ENCODE data around the gene PCDHA1. TPM values are rescaled to one million over a fixed set of nuclear protein-coding genes. Genes with fewer than 3 reads are reported as not detected.

PCDHA1 gene
- polyA plus RNA-seq, 4 donors: 0.05 to 0.12 (median 0.07) TPM; not detected in 1

DNA sequence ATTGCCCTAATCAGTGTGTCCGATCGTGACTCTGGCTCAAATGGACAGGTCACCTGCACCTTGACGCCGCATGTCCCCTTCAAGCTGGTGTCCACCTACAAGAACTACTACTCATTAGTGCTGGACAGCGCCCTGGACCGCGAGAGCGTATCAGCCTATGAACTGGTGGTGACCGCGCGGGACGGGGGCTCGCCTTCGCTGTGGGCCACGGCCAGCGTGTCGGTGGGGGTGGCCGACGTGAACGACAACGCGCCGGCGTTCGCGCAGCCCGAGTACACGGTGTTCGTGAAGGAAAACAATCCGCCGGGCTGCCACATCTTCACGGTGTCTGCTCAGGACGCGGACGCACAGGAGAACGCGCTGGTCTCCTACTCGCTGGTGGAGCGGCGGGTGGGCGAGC is 97.4 kb downstream of the PCDHA1 start:
- DNase-seq (ENCODE audit: low read depth in 4 of 4, low spot score in 2 of 4): no peak

DNA sequence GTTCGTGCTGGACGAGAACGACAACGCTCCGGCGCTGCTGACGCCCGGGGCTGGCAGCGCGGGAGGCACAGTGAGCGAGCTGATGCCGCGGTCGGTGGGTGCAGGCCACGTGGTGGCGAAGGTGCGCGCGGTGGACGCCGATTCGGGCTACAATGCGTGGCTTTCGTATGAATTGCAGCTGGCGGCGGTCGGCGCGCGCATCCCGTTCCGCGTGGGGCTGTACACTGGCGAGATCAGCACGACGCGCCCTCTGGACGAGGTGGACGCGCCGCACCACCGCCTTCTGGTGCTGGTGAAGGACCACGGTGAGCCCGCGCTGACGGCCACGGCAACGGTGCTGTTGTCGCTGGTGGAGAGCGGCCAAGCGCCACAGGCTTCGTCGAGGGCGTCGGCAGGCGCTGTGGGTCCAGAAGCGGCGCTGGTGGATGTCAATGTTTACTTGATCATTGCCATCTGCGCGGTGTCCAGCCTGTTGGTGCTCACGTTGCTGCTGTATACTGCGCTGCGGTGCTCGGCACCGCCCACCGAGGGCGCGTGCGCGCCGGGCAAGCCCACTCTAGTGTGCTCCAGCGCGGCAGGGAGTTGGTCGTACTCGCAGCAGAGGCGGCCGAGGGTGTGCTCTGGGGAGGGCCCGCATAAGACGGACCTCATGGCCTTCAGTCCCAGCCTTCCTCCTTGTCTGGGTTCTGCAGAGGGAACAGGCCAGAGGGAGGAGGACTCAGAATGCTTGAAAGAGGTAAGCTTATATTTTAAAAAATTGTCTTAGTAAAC is 98.2 kb downstream of the PCDHA1 start:
- no peak for DNase-seq (ENCODE audit: low read depth in 4 of 4, low spot score in 2 of 4)

DNA sequence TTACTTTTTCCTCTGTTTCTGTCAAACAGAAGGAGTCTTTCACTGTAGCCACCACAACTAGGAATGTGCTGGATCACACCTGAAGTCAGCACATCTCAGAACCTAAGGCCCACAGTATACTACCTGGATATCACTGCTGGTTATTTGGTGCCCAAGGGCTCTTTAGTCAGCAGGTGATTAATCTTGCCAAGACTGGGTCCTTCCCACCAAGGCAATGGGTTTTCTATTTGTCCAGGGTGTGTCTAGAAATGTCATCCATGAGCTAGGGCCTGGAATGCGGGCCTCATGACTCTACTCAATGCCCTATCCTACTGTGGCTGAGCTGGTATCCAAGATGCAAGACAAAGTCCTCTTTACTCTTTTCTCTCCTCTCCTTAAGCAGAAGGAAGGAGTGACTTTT is 130.4 kb downstream of the PCDHA1 start:
- DNase-seq (ENCODE audit: low read depth in 4 of 4, low spot score in 2 of 4): no peak

DNA sequence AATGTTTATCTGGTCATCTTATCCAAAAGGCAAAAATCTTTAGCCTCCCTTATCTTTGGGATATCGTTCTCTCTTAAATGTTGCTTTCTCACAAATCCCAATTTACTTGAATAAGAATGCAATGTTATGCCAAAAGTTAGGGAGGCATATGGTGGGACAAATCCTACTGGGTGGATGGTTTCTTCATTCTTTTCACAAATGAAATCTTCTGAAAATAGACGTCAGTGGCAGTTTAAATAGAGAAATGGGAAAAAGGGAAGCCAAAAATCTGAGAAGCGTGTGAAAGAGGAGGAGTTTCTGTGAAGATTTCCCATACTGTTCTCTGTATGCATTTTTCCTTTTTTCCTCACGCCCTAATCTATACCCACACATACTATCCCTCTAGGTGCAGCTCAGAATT is 137.7 kb downstream of the PCDHA1 start:
- DNase-seq (ENCODE audit: low read depth in 4 of 4, low spot score in 2 of 4): no peak

DNA sequence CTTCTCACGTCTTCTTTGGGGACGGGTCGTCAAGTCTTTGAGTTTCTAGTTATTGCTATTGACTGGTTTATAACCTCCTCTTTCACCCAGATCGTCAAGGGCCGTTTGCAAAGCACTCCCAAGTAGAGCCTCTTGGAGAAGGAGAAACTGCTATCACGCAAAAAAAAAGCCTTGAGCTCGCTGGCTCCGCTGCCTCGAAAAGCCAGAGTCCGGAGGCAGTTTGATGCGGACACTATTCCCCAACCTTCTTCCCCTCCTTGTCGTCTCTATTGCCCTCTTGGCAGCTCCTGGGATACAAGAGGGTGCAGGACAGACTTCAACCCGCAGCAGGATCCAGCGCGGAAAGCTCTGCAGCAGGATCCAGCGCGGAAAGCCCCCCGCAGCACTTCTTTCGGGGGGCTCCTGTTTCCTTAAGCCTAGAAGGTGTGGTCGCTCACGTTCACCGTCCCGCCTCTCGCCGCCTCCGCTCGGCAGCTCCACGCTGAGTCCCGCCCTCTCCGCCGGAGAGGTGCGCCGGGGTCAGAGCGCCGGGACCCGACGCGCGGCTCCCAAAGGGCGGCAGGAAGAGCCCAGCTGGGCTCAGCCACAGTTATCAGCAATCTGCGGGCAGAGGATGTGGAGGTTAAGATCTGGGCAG is 140.0 kb downstream of the PCDHA1 start, which contains the start of gene PCDHAC1:
PCDHAC1 (plus strand) TSS at position 494 of the 637 bp plus-strand sequence. CDS start 594 bp downstream, outside the sequence.
- DNase-seq (ENCODE audit: low read depth in 4 of 4, low spot score in 2 of 4): no peak

DNA sequence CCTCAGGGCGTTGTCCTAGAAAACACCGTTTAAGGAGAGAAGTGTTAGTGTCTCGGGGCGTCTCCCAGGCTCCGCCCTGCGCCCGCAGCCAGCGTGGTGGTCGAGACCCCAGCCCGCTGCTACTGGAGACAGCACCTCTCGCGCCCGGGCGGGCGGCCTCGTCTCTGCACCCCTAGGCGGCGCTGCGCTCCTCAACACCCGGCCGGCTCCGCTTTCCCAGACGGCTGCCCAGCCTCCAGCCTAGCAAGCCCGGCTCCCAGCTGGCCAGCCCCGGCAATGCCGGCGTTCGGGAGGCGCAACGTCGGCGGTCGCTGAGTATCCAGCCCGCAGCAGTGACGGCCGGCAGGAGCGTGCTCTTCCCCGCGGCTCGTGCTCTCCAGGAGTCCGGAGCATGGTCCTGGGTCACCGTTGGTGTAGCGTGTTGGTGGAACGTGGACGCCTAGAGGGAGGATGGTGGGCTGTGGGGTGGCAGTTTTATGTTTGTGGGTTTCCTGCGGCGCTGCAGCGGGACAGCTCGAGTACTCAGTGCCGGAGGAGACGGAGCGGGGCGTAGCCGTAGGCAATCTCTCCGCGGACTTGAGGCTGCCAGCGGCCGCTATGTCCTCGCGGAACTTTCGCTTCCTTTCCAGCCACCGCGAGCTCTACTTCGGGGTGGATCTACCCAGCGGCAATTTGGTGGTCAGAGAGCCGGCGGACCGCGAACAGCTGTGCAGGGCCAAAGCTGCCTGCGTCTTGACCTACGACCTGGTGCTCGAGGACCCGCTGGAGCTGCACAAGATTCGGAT is 140.7 kb downstream of the PCDHA1 start:
- peak; percentile 15 to 55 (median 46) for DNase-seq (ENCODE audit: low read depth in 4 of 4, low spot score in 2 of 4)

DNA sequence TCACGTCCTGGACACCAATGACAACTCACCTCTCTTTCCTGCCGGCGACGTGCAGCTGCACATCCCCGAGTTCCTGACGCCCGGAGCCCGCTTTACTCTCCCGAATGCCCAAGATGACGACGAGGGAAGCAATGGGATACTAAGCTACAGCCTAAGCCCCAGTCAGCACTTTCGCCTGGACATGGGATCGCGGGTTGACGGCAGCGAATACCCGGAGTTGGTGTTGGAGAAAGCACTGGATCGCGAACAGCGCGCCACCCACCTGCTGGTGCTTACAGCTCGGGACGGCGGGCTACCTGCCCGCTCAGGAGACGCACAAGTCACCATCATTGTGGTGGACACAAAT is 141.3 kb downstream of the PCDHA1 start:
- DNase-seq (ENCODE audit: low read depth in 4 of 4, low spot score in 2 of 4): no peak

DNA sequence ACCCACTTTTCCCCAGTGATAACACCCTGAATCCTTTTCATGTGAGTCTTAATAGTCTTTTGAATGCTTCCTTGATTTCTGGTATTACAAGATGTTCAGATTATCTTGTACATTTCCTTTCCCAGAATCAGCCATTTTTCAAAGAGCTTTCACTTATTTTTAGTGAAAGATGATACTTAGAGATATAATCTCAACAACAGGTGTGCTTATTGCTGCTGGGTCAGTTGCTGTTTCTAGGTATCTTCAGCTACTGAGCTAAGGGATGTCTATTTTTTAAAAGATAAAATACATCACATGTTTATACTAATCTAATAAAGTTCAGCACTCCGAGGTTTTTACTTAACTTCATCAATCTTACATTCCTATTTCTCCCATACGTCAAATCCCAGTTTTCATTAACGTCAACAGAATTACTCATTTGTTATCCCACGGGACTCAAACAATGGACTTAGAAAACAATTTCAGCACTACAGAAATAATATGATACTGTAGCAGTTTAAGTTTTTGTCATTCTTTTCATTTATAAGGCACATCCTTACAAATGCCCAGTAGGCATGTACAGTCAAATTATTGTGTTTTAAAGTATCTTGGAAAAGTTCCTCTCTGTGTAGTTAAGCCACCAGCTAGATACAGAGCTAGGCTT is 149.1 kb downstream of the PCDHA1 start:
- no peak for DNase-seq (ENCODE audit: low read depth in 4 of 4, low spot score in 2 of 4)

DNA sequence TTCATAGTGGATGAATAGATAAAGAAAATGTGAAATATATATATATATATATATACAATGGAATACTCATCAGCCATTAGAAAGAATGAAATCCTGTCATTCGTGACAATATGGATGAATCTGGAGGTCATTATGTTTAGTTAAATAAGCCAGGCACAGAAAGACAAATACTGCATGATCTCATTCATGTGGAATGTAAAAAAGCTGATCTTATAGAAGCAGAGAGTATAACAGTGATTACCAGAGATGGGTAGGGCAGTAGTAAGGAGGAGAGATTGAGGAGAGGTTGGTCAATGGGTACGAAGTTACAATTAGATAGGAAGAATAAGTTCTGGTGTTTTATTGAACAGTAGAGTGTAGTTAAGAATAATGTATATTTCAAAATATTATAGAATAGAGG is 160.6 kb downstream of the PCDHA1 start:
- no peak for DNase-seq (ENCODE audit: low read depth in 4 of 4, low spot score in 2 of 4)

DNA sequence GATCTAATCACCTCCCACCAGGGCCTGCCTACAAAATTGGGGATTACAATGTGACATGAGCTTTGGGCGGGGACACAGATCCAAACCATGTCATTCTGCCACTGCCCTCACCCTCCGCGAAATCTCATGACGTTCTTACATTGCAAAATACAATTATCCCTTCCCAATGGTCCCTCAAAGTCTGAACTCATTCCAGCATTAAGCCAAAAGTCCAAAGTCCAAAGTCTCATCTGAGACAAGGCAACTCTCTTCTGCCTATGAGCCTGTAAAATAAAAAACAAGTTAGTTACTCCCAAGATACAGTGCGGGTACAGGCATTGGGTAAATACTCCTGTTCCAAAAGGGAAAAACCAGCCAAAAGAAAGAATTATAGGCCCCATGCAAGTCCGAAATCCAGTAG is 165.7 kb downstream of the PCDHA1 start:
- no peak for DNase-seq (ENCODE audit: low read depth in 4 of 4, low spot score in 2 of 4)

DNA sequence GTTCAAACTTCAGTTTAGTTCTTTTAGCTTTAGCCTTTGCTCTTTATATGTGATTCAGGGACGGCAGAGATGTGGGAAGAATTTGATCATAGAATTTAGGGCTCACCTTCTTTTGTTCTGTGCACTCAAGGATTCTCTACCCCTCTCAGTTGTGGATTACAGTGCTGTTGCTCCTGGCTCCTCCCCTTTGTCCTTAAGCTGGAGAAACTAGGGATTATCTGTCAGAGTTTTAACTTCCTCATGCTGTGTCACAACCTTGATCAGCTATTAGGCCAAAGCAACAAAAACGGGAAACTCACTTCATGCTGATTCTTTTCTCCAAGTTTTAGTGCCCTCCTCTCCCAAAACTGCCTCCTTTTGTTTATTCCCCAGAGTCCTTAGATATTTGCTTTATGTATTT is 167.3 kb downstream of the PCDHA1 start:
- DNase-seq (ENCODE audit: low read depth in 4 of 4, low spot score in 2 of 4): no peak

DNA sequence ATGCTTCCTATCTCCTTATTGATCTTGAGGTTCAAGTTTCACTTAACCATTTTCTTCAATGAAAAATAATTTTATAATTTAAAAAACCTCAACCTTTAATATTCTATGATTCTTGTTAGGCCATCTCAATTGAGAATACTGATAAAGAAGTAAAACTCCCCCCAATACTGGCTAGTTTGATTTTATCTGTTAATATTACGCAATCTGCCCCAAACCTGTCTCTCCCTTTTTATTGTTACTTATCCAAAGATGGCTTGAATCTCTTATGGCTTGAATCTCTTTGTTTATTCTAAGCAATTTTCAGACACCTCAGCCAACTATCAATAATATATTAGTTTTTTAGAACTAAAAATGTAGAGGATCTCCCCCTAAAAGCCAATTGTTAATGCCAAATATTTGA is 176.2 kb downstream of the PCDHA1 start:
- DNase-seq (ENCODE audit: low read depth in 4 of 4, low spot score in 2 of 4): no peak

DNA sequence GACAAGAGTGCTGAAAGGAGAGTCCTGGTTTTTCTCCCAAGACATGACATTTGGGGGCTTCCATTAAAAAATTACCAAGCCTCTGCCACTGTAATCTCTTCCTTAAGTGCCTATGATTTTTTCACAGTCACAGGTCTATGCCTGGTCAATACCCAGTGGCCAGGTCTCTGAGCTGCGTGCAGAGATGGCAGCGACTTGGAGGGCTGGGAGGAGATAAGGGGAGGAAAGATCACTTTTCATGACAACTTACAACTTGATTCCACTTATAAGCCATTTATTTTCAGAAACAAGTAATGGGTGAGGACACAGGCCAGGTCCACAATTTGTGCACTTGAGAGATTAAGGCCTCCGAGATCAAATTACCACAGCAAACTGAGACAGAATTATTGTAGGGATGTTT is 178.4 kb downstream of the PCDHA1 start:
- DNase-seq (ENCODE audit: low read depth in 4 of 4, low spot score in 2 of 4): no peak

DNA sequence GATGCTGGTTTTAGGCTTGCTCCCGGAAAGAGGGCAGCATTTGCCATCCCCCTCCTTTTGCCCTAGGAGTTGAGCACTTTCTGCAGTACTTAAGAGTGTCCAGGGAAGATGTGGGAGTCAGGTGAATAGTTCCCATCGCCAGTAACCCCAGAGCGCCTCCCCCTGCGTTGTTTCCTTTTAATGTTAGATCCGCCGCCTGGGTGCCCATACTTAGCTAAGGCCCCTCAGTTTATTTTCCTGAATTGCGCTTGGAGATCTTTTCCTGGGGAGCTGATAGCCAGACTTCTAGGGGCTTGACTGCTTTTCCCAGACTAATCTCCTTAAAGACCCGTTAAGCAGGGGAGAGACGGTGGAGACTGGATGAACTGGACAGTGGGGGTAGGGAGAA is 180.0 kb downstream of the PCDHA1 start:
- DNase-seq (ENCODE audit: low read depth in 4 of 4, low spot score in 2 of 4): peak in 1 of 4 donors; percentile 3

DNA sequence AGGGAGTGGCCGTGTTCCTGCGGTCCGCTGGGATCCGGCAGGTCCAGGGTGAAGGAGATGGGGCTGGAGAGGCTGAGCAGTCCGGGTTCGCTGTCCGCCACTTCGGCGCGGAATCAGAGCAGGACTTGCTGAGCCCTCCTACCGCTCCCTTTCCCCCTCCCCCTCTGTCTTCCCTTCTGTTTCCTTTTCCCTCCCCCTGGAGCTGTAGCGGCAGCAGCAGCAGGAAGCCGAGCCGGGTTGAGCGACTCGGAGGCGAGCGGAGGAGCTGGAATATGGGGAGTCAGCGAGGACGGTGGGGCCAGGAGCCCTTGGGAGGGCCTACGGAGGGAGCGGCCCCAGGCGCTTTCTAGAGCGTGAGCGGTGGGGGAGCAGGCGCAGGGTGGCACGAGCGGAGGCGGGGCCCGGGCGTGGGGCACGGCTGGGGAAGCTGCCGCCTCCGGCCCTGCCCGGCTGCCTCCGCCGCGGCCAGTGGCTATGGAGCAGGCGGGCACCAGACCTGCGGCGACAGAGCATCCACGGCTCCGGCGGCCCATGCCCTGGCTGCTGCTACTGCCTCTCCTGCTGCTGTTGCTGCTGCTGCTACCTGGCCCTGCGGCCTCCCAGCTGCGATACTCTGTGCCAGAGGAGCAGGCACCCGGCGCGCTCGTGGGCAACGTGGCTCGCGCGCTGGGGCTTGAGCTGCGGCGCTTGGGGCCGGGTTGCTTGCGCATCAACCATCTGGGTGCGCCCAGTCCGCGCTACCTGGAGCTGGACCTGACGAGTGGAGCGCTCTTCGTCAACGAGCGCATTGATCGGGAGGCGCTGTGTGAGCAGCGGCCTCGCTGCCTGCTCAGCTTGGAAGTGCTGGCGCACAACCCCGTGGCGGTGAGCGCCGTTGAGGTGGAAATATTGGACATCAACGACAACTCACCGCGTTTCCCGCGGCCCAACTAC is 180.6 kb downstream of the PCDHA1 start, which contains the start of gene PCDHAC2:
PCDHAC2 (plus strand) TSS at position 184 of the 933 bp plus-strand sequence; CDS start at position 475, 291 bp downstream.
- DNase-seq (ENCODE audit: low read depth in 4 of 4, low spot score in 2 of 4): peak in 2 of 4 donors; percentile 15 to 50

DNA sequence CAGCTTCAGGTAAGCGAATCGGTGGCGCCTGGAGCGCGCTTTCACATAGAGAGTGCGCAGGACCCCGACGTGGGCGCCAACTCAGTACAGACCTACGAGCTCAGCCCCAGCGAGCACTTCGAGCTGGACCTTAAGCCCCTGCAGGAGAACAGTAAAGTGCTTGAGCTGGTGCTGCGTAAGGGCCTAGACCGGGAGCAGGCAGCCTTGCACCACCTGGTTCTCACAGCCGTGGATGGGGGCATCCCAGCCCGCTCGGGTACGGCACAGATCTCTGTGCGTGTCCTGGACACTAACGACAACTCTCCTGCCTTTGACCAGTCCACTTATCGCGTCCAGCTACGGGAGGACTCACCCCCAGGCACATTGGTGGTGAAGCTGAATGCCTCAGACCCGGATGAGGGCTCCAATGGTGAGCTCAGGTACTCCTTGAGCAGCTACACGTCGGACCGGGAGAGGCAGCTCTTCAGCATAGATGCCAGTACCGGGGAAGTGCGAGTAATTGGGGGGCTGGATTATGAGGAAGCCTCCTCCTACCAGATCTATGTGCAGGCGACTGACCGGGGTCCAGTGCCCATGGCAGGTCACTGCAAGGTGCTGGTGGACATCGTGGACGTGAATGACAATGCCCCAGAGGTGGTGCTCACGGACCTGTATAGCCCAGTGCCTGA is 181.4 kb downstream of the PCDHA1 start:
- no peak for DNase-seq (ENCODE audit: low read depth in 4 of 4, low spot score in 2 of 4)

DNA sequence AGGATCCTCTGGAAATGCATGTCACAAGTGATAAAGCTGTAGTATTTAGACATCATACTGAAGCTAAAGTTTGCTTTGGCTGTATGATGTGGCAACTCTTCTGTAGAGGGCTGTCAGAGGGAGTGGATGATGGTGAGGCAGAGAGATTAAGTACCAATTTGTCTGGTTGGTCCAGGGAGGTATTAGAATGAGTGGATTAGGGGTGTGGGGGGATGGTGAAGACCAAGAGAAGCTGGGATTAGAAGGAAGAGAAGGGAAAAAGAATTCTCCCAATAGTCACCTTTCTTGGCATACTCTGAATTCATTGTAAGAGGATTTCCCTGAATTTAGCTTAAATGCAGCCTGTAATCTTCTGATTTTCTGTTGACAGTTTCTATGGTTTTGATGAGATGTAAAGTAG is 183.9 kb downstream of the PCDHA1 start:
- DNase-seq (ENCODE audit: low read depth in 4 of 4, low spot score in 2 of 4): no peak

DNA sequence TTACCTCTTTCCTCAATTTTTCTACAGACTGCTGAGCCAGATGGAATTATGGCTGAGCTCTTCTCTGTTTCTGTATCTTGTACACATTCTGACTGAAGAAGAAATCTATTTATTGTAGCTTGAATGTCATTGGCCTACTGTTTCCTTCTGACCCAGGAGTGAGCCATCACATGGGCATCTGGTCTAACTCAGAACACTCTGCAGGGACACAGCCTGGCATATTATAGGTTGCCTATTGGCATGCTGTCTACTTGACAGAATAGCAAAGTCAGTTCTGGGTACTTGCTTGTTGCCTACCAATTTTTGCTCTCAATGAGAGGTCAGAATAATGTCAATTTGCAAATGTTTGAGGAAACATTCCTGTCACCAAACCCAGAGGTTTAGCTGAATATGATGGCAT is 187.6 kb downstream of the PCDHA1 start:
- no peak for DNase-seq (ENCODE audit: low read depth in 4 of 4, low spot score in 2 of 4)

DNA sequence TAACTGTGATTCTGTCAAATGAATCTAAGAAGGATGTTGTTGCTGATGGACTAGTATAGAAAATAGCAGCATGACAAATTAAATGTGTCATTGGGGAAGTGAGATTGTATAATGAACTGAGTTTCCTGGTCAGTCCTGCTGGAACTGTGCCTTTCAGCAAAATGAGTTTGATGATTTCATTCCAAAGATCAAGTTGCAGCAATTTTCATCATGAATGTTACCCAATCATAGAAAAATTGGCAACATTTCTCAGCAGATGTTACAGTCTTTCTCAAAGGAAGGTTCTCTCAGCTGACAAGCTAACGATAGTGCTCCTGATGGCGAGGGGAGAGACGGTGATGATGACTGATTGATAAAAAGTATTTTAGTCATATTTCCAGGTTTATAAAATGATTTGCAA is 191.1 kb downstream of the PCDHA1 start:
- DNase-seq (ENCODE audit: low read depth in 4 of 4, low spot score in 2 of 4): no peak

All from left renal cortex interstitium (tissue), 4 donors.